ENCODE results near the gene PRR36. TPM values are rescaled to one million over a fixed set of nuclear protein-coding genes. Genes with fewer than 3 reads are reported as not detected.

Gene PRR36
- total RNA-seq, 1 experiment from 2014 or later: 0.26 TPM

DNA sequence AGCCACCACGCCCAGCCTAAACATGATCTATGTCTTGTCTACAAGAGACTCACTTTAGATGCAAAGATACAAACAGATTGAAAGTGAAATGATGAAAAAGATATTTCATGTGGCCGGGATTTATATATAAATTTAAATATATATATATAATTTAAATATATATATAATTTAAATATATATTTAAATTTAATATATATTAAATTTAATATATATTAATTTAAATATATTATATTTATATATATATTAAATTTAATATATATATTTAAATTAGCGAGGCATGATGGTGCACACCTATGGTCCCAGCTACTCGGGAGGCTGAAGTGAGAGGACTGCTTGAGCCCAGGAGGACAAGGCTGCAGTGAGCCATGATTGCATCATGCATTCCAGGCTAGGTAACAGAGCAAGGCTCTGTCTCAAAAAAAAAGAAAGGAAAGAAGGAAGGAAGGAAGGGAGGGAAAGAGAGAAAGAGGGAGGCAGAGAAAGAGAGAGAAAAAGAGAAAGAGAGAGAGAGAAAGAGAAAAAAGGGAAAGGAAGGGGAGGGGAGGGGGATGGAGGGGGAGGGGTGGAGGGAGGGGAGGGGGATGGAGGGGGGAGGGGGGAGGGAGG, 51.2 kb downstream of the PRR36 start:
- peaks cover 6% of the 10 kb centered on the region for H3K4me1 Mint-ChIP-seq (ENCODE audit: insufficient read depth, unreplicated experiment)
- H3K9me3 Mint-ChIP-seq (ENCODE audit: unreplicated experiment): no peaks in the 10 kb centered on the region
- H3K27me3 Mint-ChIP-seq (ENCODE audit: insufficient read depth, unreplicated experiment): peaks cover 21% of the 10 kb centered on the region
- ChIA-PET POLR2A (no interaction called here), CTCF (interaction anchor here (0.6 kb wide), 1 partner anchor 32 kb away, joined by 3 read pairs; no protein-coding TSS in a partner anchor)
- H3K27ac Mint-ChIP-seq (ENCODE audit: low read depth, unreplicated experiment): peak overlapping the region; percentile 71
- no peak overlapping the region for H3K4me3 Mint-ChIP-seq (ENCODE audit: unreplicated experiment)
- intact Hi-C loops (cut with micrococcal nuclease): no loop called here
- no peak for DNase-seq (ENCODE audit: unreplicated experiment)
- no peaks in the 10 kb centered on the region for H3K36me3 Mint-ChIP-seq (ENCODE audit: insufficient read depth, unreplicated experiment)
- TF ChIP-seq, protein P1, sequence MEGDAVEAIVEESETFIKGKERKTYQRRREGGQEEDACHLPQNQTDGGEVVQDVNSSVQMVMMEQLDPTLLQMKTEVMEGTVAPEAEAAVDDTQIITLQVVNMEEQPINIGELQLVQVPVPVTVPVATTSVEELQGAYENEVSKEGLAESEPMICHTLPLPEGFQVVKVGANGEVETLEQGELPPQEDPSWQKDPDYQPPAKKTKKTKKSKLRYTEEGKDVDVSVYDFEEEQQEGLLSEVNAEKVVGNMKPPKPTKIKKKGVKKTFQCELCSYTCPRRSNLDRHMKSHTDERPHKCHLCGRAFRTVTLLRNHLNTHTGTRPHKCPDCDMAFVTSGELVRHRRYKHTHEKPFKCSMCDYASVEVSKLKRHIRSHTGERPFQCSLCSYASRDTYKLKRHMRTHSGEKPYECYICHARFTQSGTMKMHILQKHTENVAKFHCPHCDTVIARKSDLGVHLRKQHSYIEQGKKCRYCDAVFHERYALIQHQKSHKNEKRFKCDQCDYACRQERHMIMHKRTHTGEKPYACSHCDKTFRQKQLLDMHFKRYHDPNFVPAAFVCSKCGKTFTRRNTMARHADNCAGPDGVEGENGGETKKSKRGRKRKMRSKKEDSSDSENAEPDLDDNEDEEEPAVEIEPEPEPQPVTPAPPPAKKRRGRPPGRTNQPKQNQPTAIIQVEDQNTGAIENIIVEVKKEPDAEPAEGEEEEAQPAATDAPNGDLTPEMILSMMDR (IDR thresholded peaks at IDR 0.05; ENCODE audit: unreplicated experiment): no peak
- no TSS peak for BruUV-seq (replicated peaks)

DNA sequence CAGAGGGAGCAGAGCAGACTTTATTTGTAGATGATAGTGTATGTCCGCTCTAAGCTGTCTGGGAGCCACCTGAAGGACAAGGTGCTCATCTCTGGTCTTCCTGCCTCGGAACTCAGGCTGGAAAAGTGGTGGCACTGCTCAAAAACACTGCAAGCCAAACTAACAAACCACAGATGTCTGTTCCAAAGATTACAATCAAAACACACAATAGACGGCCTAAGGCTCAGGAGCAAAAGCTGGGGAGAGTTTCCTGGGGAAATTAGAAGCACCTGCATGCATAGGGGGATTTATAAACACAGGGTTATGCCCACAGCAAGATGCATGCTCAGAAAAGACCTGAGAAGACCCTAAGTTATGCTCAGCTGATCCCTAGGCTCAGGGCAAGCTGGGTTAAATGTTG, 53.6 kb downstream of the PRR36 start:
- Mint-ChIP-seq H3K27ac (ENCODE audit: low read depth, unreplicated experiment) (no peak overlapping the region), H3K36me3 (ENCODE audit: insufficient read depth, unreplicated experiment) (no peaks in the 10 kb centered on the region), H3K9me3 (ENCODE audit: unreplicated experiment) (peaks cover 13% of the 10 kb centered on the region), H3K4me3 (ENCODE audit: unreplicated experiment) (no peak overlapping the region), H3K4me1 (ENCODE audit: insufficient read depth, unreplicated experiment) (peaks cover 6% of the 10 kb centered on the region), H3K27me3 (ENCODE audit: insufficient read depth, unreplicated experiment) (peaks cover 21% of the 10 kb centered on the region)
- TF ChIP-seq, protein P1 (IDR thresholded peaks at IDR 0.05; ENCODE audit: unreplicated experiment): no peak
- intact Hi-C loops (cut with micrococcal nuclease): no loop called here
- ChIA-PET POLR2A (interaction anchor here (0.6 to 1.8 kb wide), 4 partner anchors 9 to 14 kb away, joined by 3 to 5 read pairs (median 3); no protein-coding TSS in a partner anchor), CTCF (interaction anchor here (0.7 to 1.2 kb wide), 3 partner anchors 8 to 140 kb away, joined by 3 to 4 read pairs (median 4); partner anchors contain the start of gene TRAPPC5)
- DNase-seq (ENCODE audit: unreplicated experiment): no peak
- no TSS peak for BruUV-seq (replicated peaks)

DNA sequence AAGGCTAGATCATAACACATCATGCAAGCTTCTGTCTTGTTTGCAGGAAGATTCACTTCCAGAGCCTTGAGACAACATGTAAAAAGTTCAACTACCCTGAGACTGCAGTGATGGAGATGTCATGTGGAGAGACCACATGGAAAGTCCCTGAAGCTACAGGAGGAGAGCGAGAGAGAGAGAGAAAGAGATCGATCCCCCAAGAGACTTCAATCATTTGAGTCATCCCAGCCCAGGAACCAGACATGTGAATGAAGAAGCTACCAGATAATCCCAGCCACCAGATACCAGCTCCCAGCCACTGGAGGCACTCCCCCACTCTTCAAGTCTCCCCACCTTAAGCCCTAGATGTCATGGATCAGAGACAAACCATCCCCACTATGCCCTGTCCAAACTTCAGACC, 54.9 kb downstream of the PRR36 start:
- Mint-ChIP-seq H3K27me3 (ENCODE audit: insufficient read depth, unreplicated experiment) (peaks cover 21% of the 10 kb centered on the region), H3K36me3 (ENCODE audit: insufficient read depth, unreplicated experiment) (no peaks in the 10 kb centered on the region), H3K9me3 (ENCODE audit: unreplicated experiment) (peaks cover 13% of the 10 kb centered on the region), H3K4me1 (ENCODE audit: insufficient read depth, unreplicated experiment) (peaks cover 6% of the 10 kb centered on the region), H3K27ac (ENCODE audit: low read depth, unreplicated experiment) (no peak overlapping the region), H3K4me3 (ENCODE audit: unreplicated experiment) (no peak overlapping the region)
- TF ChIP-seq, protein P1 (IDR thresholded peaks at IDR 0.05; ENCODE audit: unreplicated experiment): no peak
- BruUV-seq (replicated peaks): no TSS peak
- CTCF ChIA-PET: interaction anchor here (1.2 kb wide), 1 partner anchor 19 kb away, joined by 4 read pairs; no protein-coding TSS in a partner anchor
- DNase-seq (ENCODE audit: unreplicated experiment): no peak
- intact Hi-C loops (cut with micrococcal nuclease): no loop called here
- POLR2A ChIA-PET: no interaction called here

DNA sequence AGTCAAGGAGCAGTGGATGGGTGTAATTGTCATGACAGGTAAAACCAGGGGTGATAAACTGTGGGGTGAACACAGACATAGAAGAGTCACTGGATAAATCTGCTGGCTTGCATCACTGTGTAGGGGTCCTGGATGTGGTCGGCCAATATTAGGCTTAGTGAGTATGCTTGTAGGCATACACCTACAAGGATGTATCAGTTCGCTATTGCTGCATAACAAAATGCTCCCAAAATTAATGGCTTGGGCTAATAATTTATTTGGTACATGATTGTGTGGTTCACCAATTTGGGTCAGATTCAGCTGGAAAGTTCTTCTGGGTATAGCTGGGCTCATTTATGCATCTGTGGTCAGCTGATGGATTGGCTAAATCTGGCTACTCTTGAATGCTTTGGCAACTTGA, 55.4 kb downstream of the PRR36 start:
- no TSS peak for BruUV-seq (replicated peaks)
- no peak overlapping the region for H3K4me3 Mint-ChIP-seq (ENCODE audit: unreplicated experiment)
- DNase-seq (ENCODE audit: unreplicated experiment): no peak
- intact Hi-C loops (cut with micrococcal nuclease): no loop called here
- ChIA-PET POLR2A (interaction anchor here (1.0 kb wide), 1 partner anchor 19 kb away, joined by 3 read pairs; no protein-coding TSS in a partner anchor), CTCF (interaction anchor here (1.2 kb wide), 1 partner anchor 19 kb away, joined by 4 read pairs; no protein-coding TSS in a partner anchor)
- H3K36me3 Mint-ChIP-seq (ENCODE audit: insufficient read depth, unreplicated experiment): no peaks in the 10 kb centered on the region
- peaks cover 6% of the 10 kb centered on the region for H3K4me1 Mint-ChIP-seq (ENCODE audit: insufficient read depth, unreplicated experiment)
- H3K27ac Mint-ChIP-seq (ENCODE audit: low read depth, unreplicated experiment): no peak overlapping the region
- peaks cover 21% of the 10 kb centered on the region for H3K27me3 Mint-ChIP-seq (ENCODE audit: insufficient read depth, unreplicated experiment)
- H3K9me3 Mint-ChIP-seq (ENCODE audit: unreplicated experiment): peaks cover 13% of the 10 kb centered on the region
- TF ChIP-seq, protein P1 (IDR thresholded peaks at IDR 0.05; ENCODE audit: unreplicated experiment): no peak

Other genes with a start within 250 kb of the PRR36 start
- 28.7 and 29.4 TPM in 2 replicates for gene XAB2, start 244.8 kb downstream of the PRR36 start, total RNA-seq (2022)
- 53.9 and 101 TPM in 2 replicates for gene PET100, start 244.6 kb downstream of the PRR36 start, total RNA-seq (2022)
- gene PCP2, start 240.7 kb downstream of the PRR36 start, total RNA-seq (2022): not detected in 2 replicates
- 94.4 and 102 TPM in 2 replicates for gene STXBP2, start 237.3 kb downstream of the PRR36 start, total RNA-seq (2022)
- not detected in 2 replicates for gene RETN, start 205.3 kb downstream of the PRR36 start, total RNA-seq (2022)
- gene MCEMP1, start 197.3 kb downstream of the PRR36 start, total RNA-seq (2022): 0.44 TPM in 1 of 2 replicates, not detected in the other
- 123 and 155 TPM in 2 replicates for gene TRAPPC5, start 193.6 kb downstream of the PRR36 start, total RNA-seq (2022)
- gene FCER2, start 172.3 kb downstream of the PRR36 start, total RNA-seq (2022): not detected in 2 replicates
- not detected in 2 replicates for gene CLEC4G, start 142.3 kb downstream of the PRR36 start, total RNA-seq (2022)
- not detected in 2 replicates for gene CD209, start 126.9 kb downstream of the PRR36 start, total RNA-seq (2022)
- gene CLEC4M, start 111.1 kb downstream of the PRR36 start, total RNA-seq (2022): not detected in 2 replicates
- gene EVI5L, start 44.2 kb downstream of the PRR36 start, total RNA-seq (2022): 23.6 and 25.7 TPM in 2 replicates
- gene LRRC8E, start 14.1 kb upstream of the PRR36 start, total RNA-seq (2022): 10.3 and 11.8 TPM in 2 replicates
- 30.5 and 36.3 TPM in 2 replicates for gene MAP2K7, start 29.5 kb upstream of the PRR36 start, total RNA-seq (2022)
- gene TGFBR3L, start 40.4 kb upstream of the PRR36 start, total RNA-seq (2022): 3.3 and 4.5 TPM in 2 replicates
- gene SNAPC2, start 45.9 kb upstream of the PRR36 start, total RNA-seq (2022): 24.1 and 27.1 TPM in 2 replicates
- gene CTXN1, start 51.7 kb upstream of the PRR36 start, total RNA-seq (2022): 4.0 and 5.2 TPM in 2 replicates
- 91.3 and 142 TPM in 2 replicates for gene TIMM44, start 69.3 kb upstream of the PRR36 start, total RNA-seq (2022)
- 53.7 and 58.1 TPM in 2 replicates for gene ELAVL1, start 131.3 kb upstream of the PRR36 start, total RNA-seq (2022)
- gene CCL25, start 178.4 kb upstream of the PRR36 start, total RNA-seq (2022): not detected in 2 replicates